ENCODE results near the gene CCDC40. TPM values are rescaled to one million over a fixed set of nuclear protein-coding genes. Genes with fewer than 3 reads are reported as not detected.

CCDC40 gene
- total RNA-seq, 1 experiment from 2014 or later: 16.3 TPM

DNA sequence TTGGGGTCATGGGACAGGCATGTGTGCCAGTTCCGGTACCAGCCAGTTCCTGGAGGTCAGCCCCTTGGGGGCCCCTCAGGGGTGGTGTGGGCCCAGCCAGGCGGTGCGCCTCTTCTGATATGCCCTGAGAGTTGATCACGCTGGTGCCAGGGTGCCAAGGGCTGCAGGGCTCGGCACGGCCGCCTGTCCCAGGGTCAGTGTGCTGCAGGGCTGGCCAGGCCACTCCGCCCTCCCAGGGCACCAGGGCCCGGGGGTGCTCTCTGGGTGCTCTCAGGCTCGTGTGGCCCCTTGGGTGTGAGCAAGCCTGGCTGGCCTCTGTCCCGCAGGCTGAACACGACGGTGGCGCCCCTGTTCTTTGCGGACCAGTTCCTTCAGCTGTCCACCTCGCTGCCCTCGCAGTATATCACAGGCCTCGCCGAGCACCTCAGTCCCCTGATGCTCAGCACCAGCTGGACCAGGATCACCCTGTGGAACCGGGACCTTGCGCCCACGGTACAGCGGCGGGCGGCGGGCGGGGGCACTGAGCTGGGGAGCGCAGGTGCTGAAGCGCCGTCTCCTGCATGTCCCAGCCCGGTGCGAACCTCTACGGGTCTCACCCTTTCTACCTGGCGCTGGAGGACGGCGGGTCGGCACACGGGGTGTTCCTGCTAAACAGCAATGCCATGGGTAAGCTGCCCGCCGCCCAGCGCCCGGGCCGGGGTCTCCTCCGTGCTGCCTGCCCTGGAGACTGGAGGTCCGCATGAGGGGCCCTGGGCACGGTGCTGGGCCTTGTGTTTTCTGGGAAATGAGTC, 71.0 kb downstream of the CCDC40 start (continued):
- TF ChIP-seq, protein P1, sequence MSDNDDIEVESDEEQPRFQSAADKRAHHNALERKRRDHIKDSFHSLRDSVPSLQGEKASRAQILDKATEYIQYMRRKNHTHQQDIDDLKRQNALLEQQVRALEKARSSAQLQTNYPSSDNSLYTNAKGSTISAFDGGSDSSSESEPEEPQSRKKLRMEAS (CRISPR knock-in tag; IDR thresholded peaks at IDR 0.05): no peak
- TF ChIP-seq, protein P2, sequence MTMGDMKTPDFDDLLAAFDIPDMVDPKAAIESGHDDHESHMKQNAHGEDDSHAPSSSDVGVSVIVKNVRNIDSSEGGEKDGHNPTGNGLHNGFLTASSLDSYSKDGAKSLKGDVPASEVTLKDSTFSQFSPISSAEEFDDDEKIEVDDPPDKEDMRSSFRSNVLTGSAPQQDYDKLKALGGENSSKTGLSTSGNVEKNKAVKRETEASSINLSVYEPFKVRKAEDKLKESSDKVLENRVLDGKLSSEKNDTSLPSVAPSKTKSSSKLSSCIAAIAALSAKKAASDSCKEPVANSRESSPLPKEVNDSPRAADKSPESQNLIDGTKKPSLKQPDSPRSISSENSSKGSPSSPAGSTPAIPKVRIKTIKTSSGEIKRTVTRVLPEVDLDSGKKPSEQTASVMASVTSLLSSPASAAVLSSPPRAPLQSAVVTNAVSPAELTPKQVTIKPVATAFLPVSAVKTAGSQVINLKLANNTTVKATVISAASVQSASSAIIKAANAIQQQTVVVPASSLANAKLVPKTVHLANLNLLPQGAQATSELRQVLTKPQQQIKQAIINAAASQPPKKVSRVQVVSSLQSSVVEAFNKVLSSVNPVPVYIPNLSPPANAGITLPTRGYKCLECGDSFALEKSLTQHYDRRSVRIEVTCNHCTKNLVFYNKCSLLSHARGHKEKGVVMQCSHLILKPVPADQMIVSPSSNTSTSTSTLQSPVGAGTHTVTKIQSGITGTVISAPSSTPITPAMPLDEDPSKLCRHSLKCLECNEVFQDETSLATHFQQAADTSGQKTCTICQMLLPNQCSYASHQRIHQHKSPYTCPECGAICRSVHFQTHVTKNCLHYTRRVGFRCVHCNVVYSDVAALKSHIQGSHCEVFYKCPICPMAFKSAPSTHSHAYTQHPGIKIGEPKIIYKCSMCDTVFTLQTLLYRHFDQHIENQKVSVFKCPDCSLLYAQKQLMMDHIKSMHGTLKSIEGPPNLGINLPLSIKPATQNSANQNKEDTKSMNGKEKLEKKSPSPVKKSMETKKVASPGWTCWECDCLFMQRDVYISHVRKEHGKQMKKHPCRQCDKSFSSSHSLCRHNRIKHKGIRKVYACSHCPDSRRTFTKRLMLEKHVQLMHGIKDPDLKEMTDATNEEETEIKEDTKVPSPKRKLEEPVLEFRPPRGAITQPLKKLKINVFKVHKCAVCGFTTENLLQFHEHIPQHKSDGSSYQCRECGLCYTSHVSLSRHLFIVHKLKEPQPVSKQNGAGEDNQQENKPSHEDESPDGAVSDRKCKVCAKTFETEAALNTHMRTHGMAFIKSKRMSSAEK (CRISPR knock-in tag; IDR thresholded peaks at IDR 0.05; ENCODE audit: borderline replicate concordance): no peak
- TF ChIP-seq GTF2I (CRISPR knock-in tag; conservative IDR thresholded peaks at IDR 0.05): no peak
- TF ChIP-seq, protein P3, sequence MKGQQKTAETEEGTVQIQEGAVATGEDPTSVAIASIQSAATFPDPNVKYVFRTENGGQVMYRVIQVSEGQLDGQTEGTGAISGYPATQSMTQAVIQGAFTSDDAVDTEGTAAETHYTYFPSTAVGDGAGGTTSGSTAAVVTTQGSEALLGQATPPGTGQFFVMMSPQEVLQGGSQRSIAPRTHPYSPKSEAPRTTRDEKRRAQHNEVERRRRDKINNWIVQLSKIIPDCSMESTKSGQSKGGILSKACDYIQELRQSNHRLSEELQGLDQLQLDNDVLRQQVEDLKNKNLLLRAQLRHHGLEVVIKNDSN (CRISPR knock-in tag; IDR thresholded peaks at IDR 0.05): no peak
- TF ChIP-seq HMGA2 (CRISPR knock-in tag; IDR thresholded peaks at IDR 0.05): no peak
- TF ChIP-seq, protein P4, sequence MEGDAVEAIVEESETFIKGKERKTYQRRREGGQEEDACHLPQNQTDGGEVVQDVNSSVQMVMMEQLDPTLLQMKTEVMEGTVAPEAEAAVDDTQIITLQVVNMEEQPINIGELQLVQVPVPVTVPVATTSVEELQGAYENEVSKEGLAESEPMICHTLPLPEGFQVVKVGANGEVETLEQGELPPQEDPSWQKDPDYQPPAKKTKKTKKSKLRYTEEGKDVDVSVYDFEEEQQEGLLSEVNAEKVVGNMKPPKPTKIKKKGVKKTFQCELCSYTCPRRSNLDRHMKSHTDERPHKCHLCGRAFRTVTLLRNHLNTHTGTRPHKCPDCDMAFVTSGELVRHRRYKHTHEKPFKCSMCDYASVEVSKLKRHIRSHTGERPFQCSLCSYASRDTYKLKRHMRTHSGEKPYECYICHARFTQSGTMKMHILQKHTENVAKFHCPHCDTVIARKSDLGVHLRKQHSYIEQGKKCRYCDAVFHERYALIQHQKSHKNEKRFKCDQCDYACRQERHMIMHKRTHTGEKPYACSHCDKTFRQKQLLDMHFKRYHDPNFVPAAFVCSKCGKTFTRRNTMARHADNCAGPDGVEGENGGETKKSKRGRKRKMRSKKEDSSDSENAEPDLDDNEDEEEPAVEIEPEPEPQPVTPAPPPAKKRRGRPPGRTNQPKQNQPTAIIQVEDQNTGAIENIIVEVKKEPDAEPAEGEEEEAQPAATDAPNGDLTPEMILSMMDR (IDR thresholded peaks at IDR 0.05): no peak
- TF ChIP-seq, protein P5, sequence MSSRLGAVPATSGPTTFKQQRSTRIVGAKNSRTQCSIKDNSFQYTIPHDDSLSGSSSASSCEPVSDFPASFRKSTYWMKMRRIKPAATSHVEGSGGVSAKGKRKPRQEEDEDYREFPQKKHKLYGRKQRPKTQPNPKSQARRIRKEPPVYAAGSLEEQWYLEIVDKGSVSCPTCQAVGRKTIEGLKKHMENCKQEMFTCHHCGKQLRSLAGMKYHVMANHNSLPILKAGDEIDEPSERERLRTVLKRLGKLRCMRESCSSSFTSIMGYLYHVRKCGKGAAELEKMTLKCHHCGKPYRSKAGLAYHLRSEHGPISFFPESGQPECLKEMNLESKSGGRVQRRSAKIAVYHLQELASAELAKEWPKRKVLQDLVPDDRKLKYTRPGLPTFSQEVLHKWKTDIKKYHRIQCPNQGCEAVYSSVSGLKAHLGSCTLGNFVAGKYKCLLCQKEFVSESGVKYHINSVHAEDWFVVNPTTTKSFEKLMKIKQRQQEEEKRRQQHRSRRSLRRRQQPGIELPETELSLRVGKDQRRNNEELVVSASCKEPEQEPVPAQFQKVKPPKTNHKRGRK (CRISPR knock-in tag; IDR thresholded peaks at IDR 0.05; ENCODE audit: borderline replicate concordance): no peak
- no peak for TF ChIP-seq MXD4 (CRISPR knock-in tag; IDR thresholded peaks at IDR 0.05; ENCODE audit: borderline replicate concordance)

DNA sequence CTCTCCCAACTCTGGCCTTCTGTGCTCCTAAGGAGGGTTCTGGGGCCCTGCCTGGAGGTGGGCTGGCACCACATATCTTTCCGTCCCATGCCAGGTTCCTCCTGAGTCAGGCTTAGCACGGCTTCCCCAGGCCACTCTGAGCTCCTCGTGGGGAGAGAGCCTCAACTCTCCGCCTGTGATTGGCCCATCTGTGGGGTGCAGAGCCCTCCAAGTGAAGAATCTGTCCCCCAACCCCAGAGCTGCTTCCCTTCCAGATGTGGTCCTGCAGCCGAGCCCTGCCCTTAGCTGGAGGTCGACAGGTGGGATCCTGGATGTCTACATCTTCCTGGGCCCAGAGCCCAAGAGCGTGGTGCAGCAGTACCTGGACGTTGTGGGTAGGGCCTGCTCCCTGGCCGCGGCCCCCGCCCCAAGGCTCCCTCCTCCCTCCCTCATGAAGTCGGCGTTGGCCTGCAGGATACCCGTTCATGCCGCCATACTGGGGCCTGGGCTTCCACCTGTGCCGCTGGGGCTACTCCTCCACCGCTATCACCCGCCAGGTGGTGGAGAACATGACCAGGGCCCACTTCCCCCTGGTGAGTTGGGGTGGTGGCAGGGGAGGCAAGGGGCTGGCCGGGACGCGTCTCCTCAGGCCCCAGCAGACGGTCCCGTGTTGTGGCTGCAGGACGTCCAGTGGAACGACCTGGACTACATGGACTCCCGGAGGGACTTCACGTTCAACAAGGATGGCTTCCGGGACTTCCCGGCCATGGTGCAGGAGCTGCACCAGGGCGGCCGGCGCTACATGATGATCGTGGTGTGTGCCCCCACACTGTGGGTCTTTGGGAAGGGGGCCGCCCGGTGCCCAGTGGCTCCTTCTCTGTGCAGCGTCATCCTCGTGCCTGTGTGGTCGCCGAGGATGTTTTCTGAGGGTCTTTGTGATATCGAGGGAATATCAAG, 71.9 kb downstream of the CCDC40 start:
- Mint-ChIP-seq H3K27me3 (ENCODE audit: low read depth) (no peaks in the 10 kb centered on the region), H3K4me3 (no peak overlapping the region), H3K36me3 (no peaks in the 10 kb centered on the region), H3K27ac (no peak overlapping the region), H3K4me1 (peaks cover 6% of the 10 kb centered on the region; the same call in 1 of the 2 replicates), H3K9me3 (no peaks in the 10 kb centered on the region)
- ChIA-PET POLR2A (interaction anchor here (0.6 kb wide), 1 partner anchor 38 kb away, joined by 4 read pairs; no protein-coding TSS in a partner anchor), CTCF (no interaction called here)
- ATAC-seq (no peak), DNase-seq (ENCODE audit: low spot score) (peak; percentile 7)
- TF ChIP-seq IRF2 (CRISPR knock-in tag; IDR thresholded peaks at IDR 0.05; ENCODE audit: borderline replicate concordance, low read depth) (no peak), ZNF423 (CRISPR knock-in tag; IDR thresholded peaks at IDR 0.05) (no peak), HMGA2 (CRISPR knock-in tag; IDR thresholded peaks at IDR 0.05) (no peak), ZNF416 (CRISPR knock-in tag; IDR thresholded peaks at IDR 0.05) (no peak), JAZF1 (CRISPR knock-in tag; IDR thresholded peaks at IDR 0.05) (no peak), GRHL2 (CRISPR knock-in tag; IDR thresholded peaks at IDR 0.05; ENCODE audit: insufficient replicate concordance, severe bottlenecking) (no peak)
- TF ChIP-seq, protein P6, sequence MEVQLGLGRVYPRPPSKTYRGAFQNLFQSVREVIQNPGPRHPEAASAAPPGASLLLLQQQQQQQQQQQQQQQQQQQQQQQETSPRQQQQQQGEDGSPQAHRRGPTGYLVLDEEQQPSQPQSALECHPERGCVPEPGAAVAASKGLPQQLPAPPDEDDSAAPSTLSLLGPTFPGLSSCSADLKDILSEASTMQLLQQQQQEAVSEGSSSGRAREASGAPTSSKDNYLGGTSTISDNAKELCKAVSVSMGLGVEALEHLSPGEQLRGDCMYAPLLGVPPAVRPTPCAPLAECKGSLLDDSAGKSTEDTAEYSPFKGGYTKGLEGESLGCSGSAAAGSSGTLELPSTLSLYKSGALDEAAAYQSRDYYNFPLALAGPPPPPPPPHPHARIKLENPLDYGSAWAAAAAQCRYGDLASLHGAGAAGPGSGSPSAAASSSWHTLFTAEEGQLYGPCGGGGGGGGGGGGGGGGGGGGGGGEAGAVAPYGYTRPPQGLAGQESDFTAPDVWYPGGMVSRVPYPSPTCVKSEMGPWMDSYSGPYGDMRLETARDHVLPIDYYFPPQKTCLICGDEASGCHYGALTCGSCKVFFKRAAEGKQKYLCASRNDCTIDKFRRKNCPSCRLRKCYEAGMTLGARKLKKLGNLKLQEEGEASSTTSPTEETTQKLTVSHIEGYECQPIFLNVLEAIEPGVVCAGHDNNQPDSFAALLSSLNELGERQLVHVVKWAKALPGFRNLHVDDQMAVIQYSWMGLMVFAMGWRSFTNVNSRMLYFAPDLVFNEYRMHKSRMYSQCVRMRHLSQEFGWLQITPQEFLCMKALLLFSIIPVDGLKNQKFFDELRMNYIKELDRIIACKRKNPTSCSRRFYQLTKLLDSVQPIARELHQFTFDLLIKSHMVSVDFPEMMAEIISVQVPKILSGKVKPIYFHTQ (CRISPR knock-in tag; IDR thresholded peaks at IDR 0.05): no peak
- TF ChIP-seq, protein P7, sequence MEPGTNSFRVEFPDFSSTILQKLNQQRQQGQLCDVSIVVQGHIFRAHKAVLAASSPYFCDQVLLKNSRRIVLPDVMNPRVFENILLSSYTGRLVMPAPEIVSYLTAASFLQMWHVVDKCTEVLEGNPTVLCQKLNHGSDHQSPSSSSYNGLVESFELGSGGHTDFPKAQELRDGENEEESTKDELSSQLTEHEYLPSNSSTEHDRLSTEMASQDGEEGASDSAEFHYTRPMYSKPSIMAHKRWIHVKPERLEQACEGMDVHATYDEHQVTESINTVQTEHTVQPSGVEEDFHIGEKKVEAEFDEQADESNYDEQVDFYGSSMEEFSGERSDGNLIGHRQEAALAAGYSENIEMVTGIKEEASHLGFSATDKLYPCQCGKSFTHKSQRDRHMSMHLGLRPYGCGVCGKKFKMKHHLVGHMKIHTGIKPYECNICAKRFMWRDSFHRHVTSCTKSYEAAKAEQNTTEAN (CRISPR knock-in tag; IDR thresholded peaks at IDR 0.05): no peak
- TF ChIP-seq, protein P8, sequence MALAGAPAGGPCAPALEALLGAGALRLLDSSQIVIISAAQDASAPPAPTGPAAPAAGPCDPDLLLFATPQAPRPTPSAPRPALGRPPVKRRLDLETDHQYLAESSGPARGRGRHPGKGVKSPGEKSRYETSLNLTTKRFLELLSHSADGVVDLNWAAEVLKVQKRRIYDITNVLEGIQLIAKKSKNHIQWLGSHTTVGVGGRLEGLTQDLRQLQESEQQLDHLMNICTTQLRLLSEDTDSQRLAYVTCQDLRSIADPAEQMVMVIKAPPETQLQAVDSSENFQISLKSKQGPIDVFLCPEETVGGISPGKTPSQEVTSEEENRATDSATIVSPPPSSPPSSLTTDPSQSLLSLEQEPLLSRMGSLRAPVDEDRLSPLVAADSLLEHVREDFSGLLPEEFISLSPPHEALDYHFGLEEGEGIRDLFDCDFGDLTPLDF (CRISPR knock-in tag; IDR thresholded peaks at IDR 0.05): no peak

Measured in WTC11 (cell line).